ENCODE results near the gene PTPN1.
A peak's percentile ranks its signal among the peaks of the same experiment; 100 is the strongest.
"Not testable (repeated sequence)": the region's sequence is repeated elsewhere in the genome, so short reads cannot be mapped to it uniquely, and the experiment has no call there.

Gene PTPN1

GRCh38 chr20:50472693-50473664 lies 37.2 kb upstream of the PTPN1 start:
- no peaks in the 10 kb centered on the region for H3K36me3 ChIP-seq (ENCODE audit: low read depth)
- H3K27me3 ChIP-seq (ENCODE audit: insufficient read depth, poor library complexity, severe bottlenecking) = no peaks in the 10 kb centered on the region
- H3K27ac ChIP-seq (ENCODE audit: poor library complexity, severe bottlenecking) = no peak overlapping the region
- ATAC-seq (ENCODE audit: low read depth) (no peak), DNase-seq (ENCODE audit: low spot score) (no peak)
- H3K4me3 ChIP-seq (ENCODE audit: severe bottlenecking) = no peak overlapping the region
- peaks cover 22% of the 10 kb centered on the region for H3K4me1 ChIP-seq (ENCODE audit: insufficient read depth, poor library complexity, severe bottlenecking)
- H3K9me3 ChIP-seq (ENCODE audit: severe bottlenecking) = no peaks in the 10 kb centered on the region
- no peak for TF ChIP-seq CTCF (IDR thresholded peaks at IDR 0.05; ENCODE audit: poor library complexity, severe bottlenecking)

DNA sequence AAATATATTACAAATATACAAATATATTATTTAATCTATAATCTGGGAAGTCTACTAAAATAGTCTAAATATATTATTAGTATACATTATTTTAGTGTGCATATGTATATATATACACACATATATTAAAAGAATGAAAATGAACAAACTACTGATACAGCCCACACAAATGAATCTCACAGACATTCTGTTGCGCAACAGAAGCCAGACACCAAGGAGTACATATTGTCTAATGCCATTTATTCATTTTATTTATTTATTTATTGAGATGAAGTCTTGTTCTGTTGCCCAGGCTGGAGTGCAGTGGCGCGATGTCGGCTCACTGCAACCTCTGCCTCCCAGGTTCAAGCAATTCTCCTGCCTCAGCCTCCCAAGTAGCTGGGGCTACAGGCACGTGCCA lies 35.8 kb upstream of the PTPN1 start:
- ATAC-seq (ENCODE audit: low read depth); H3K27ac ChIP-seq (ENCODE audit: poor library complexity, severe bottlenecking); H3K27me3 ChIP-seq (ENCODE audit: insufficient read depth, poor library complexity, severe bottlenecking); H3K4me3 ChIP-seq (ENCODE audit: severe bottlenecking); H3K9me3 ChIP-seq (ENCODE audit: severe bottlenecking); DNase-seq (ENCODE audit: low spot score); H3K36me3 ChIP-seq (ENCODE audit: low read depth): not testable (repeated sequence)
- H3K4me1 ChIP-seq (ENCODE audit: insufficient read depth, poor library complexity, severe bottlenecking) = peaks cover 22% of the 10 kb centered on the region

DNA sequence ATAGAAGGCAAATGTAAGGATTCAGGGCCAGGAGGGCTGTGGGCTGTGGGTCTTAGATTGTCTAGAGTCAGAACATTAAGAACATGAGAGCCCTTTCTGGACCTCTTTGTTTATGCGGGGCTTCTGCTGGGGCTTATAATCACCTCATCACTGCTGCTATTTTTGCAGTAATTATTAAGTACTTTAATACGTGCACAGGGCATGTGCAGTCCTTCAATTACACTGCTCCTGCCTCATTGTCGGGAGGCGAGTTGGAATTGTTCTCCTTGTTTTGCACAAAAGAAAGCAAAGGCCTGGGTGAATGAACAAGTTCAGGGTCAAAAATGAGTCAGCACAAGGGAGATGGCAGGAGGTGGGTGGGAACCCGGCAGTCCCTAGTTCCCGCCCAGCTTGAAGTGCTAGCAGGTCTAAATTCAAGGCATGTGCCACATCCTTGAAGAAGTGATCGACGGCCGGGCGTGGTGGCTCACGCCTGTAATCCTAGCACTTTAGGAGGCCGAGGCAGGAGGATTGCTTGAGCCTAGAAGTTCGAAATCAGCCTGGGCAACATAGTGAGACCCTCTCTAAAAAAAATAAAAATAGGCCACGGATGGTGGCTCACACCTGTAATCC lies 34.4 kb upstream of the PTPN1 start:
- DNase-seq (ENCODE audit: low spot score) (no peak), ATAC-seq (ENCODE audit: low read depth) (peak; percentile 52; the same call in 2 of the 3 replicates)
- Histone ChIP-seq H3K9me3 (ENCODE audit: severe bottlenecking) (no peaks in the 10 kb centered on the region), H3K4me3 (ENCODE audit: severe bottlenecking) (no peak overlapping the region), H3K27ac (ENCODE audit: poor library complexity, severe bottlenecking) (peak overlapping the region; percentile 1), H3K27me3 (ENCODE audit: insufficient read depth, poor library complexity, severe bottlenecking) (no peaks in the 10 kb centered on the region), H3K4me1 (ENCODE audit: insufficient read depth, poor library complexity, severe bottlenecking) (peaks cover 19% of the 10 kb centered on the region), H3K36me3 (ENCODE audit: low read depth) (no peaks in the 10 kb centered on the region)
- TF ChIP-seq CTCF (IDR thresholded peaks at IDR 0.05; ENCODE audit: poor library complexity, severe bottlenecking) = no peak

- Histone ChIP-seq H3K27ac (ENCODE audit: poor library complexity, severe bottlenecking) (no peak overlapping the region), H3K27me3 (ENCODE audit: insufficient read depth, poor library complexity, severe bottlenecking) (no peaks in the 10 kb centered on the region), H3K36me3 (ENCODE audit: low read depth) (no peaks in the 10 kb centered on the region), H3K9me3 (ENCODE audit: severe bottlenecking) (no peaks in the 10 kb centered on the region), H3K4me3 (ENCODE audit: severe bottlenecking) (no peak overlapping the region), H3K4me1 (ENCODE audit: insufficient read depth, poor library complexity, severe bottlenecking) (peaks cover 12% of the 10 kb centered on the region)
- DNase-seq (ENCODE audit: low spot score) (no peak), ATAC-seq (ENCODE audit: low read depth) (no peak)
- TF ChIP-seq CTCF (IDR thresholded peaks at IDR 0.05; ENCODE audit: poor library complexity, severe bottlenecking) = no peak
Measured at GRCh38 chr20:50477239-50477872, 32.8 kb upstream of the PTPN1 start.

DNA sequence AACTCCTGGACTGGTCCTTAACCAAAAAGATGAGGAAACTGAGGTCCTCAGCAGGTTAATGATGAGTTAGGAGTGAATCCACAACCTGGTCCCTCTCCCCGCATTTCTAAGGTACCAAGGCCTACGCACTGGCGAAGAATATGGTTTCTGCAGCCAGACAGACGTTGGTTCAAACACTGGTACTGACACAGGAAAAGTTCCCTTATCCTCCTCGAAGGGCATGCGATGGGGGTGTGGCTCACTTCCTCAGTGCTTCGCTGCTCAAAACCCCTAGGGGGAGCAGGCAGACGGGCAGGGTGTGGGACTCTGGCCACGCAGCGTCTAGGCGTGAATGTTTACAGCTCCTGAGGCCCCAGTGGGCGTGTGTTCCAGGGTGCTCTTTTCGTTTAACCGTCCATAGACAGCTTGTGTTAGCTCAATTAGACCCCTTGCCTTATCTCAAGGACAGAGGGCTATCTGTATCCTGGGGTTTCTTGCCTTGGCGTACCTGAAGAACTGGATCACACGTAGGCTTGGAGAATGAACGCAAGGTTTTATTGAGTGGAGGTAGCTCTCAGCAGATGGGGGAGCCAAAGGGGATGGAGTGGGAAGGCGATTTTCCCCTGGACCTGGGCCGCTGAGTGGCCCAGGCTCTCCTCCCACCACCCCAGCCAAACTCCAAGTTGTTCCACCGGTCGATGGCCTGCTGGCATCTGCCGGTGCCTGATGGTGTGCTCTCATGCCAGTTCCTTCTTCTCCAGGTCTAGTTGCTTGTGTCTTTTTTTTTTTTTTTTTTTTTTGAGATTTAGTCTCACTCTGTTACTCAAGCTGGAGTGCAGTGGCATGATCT lies 31.8 kb upstream of the PTPN1 start:
- H3K9me3 ChIP-seq (ENCODE audit: severe bottlenecking) = no peaks in the 10 kb centered on the region
- TF ChIP-seq CTCF (IDR thresholded peaks at IDR 0.05; ENCODE audit: poor library complexity, severe bottlenecking) = peak; percentile 89
- H3K4me1 ChIP-seq (ENCODE audit: insufficient read depth, poor library complexity, severe bottlenecking) = peaks cover 16% of the 10 kb centered on the region
- no peaks in the 10 kb centered on the region for H3K36me3 ChIP-seq (ENCODE audit: low read depth)
- no peak overlapping the region for H3K27ac ChIP-seq (ENCODE audit: poor library complexity, severe bottlenecking)
- peak; percentile 93 for DNase-seq (ENCODE audit: low spot score)
- no peaks in the 10 kb centered on the region for H3K27me3 ChIP-seq (ENCODE audit: insufficient read depth, poor library complexity, severe bottlenecking)
- no peak overlapping the region for H3K4me3 ChIP-seq (ENCODE audit: severe bottlenecking)
- peak; percentile 91 for ATAC-seq (ENCODE audit: low read depth)

All from RWPE2 (cell line).